Skeletal muscle tissue (tissue), 4 donors: ENCODE measurements around the gene KIFC3. TPM values are rescaled to one million over a fixed set of nuclear protein-coding genes. Genes with fewer than 3 reads are reported as not detected.
"Not testable (repeated sequence)": the region's sequence is repeated elsewhere in the genome, so short reads cannot be mapped to it uniquely, and the experiment has no call there.

Experiments used
- H3K27ac ChIP-seq: one replicate; pipeline ENCODE4 v1.7.0; 2013; ENCODE audit warnings: mild to moderate bottlenecking, low read depth, low read length, inconsistent platforms
- H3K27me3 ChIP-seq, 3 donors: one replicate each; pipeline ENCODE4 v1.7.0; 2013; ENCODE audit warnings: low read length in 3 of 3; ENCODE audit not compliant: control insufficient read depth in 3 of 3, insufficient read depth in 3 of 3
- H3K36me3 ChIP-seq, 3 donors: one replicate each; pipeline ENCODE4 v1.7.0; 2013; ENCODE audit warnings: low read length in 3 of 3; ENCODE audit not compliant: control insufficient read depth in 3 of 3, insufficient read depth in 3 of 3
- H3K4me1 ChIP-seq, 3 donors: one replicate each; pipeline ENCODE4 v1.7.0; 2013; ENCODE audit warnings: low read length in 3 of 3, mild to moderate bottlenecking in 3 of 3; ENCODE audit not compliant: control insufficient read depth in 3 of 3, insufficient read depth in 3 of 3
- H3K4me3 ChIP-seq, 3 donors: one replicate each; pipeline ENCODE4 v1.7.0; 2013; ENCODE audit warnings: low read length in 3 of 3
- H3K9ac ChIP-seq, 3 donors: one replicate each; pipeline ENCODE4 v1.7.0; 2013; ENCODE audit warnings: low read length in 3 of 3, mild to moderate bottlenecking in 3 of 3, moderate library complexity in 2 of 3, low read depth in 1 of 3
- H3K9me3 ChIP-seq, 3 donors: one replicate each; pipeline ENCODE4 v1.7.0; 2013; ENCODE audit warnings: low read length in 3 of 3; ENCODE audit not compliant: control insufficient read depth in 3 of 3
- total RNA-seq: library from RNA; depleted of rRNA; stranded (reverse); fragments of >200 nt; gene quantifications from one replicate; pipeline ENCODE4 v1.2.3, GENCODE V29; 2014
- donor health status: Osteomylitis.

KIFC3 gene
- total RNA-seq, 1 donor from 2014 or later = 9.9 TPM

GRCh38 chr16:57749101-57749692 is 53.1 kb downstream of the KIFC3 start:
- Histone ChIP-seq H3K9me3 (no peaks in the 10 kb centered on the region), H3K36me3 (peaks cover 13 to 19% (median 13%) of the 10 kb centered on the region in 3 donors), H3K9ac (no peak overlapping the region), H3K27me3 (no peaks in the 10 kb centered on the region), H3K4me1 (no peaks in the 10 kb centered on the region), H3K27ac (no peak overlapping the region), H3K4me3 (no peak overlapping the region)

GRCh38 chr16:57748596-57748995 is 53.7 kb downstream of the KIFC3 start:
- no peak overlapping the region for H3K27ac ChIP-seq
- H3K36me3 ChIP-seq = peaks cover 13 to 19% (median 15%) of the 10 kb centered on the region in 3 donors
- no peaks in the 10 kb centered on the region for H3K9me3 ChIP-seq
- no peaks in the 10 kb centered on the region for H3K27me3 ChIP-seq
- no peak overlapping the region for H3K9ac ChIP-seq
- no peaks in the 10 kb centered on the region for H3K4me1 ChIP-seq
- no peak overlapping the region for H3K4me3 ChIP-seq

- no peaks in the 10 kb centered on the region for H3K9me3 ChIP-seq
- no peak overlapping the region for H3K27ac ChIP-seq
- peaks cover 13 to 19% (median 15%) of the 10 kb centered on the region in 3 donors for H3K36me3 ChIP-seq
- no peak overlapping the region for H3K9ac ChIP-seq
- no peaks in the 10 kb centered on the region for H3K4me1 ChIP-seq
- no peak overlapping the region for H3K4me3 ChIP-seq
- no peaks in the 10 kb centered on the region for H3K27me3 ChIP-seq
Measured at GRCh38 chr16:57747996-57748395, 54.3 kb downstream of the KIFC3 start.

GRCh38 chr16:57747496-57747895 is 54.8 kb downstream of the KIFC3 start:
- Histone ChIP-seq H3K27ac (no peak overlapping the region), H3K9ac (no peak overlapping the region), H3K36me3 (peaks cover 13 to 19% (median 15%) of the 10 kb centered on the region in 3 donors), H3K4me1 (no peaks in the 10 kb centered on the region), H3K27me3 (no peaks in the 10 kb centered on the region), H3K9me3 (no peaks in the 10 kb centered on the region), H3K4me3 (no peak overlapping the region)

GRCh38 chr16:57747091-57747490 is 55.2 kb downstream of the KIFC3 start:
- H3K4me3 ChIP-seq = no peak overlapping the region
- H3K27ac ChIP-seq = no peak overlapping the region
- H3K27me3 ChIP-seq = no peaks in the 10 kb centered on the region
- H3K9ac ChIP-seq = no peak overlapping the region
- H3K36me3 ChIP-seq = peaks cover 11 to 19% (median 12%) of the 10 kb centered on the region in 3 donors
- no peaks in the 10 kb centered on the region for H3K9me3 ChIP-seq
- H3K4me1 ChIP-seq = no peaks in the 10 kb centered on the region

- not testable (repeated sequence) for H3K4me1 ChIP-seq, H3K27me3 ChIP-seq, H3K27ac ChIP-seq, H3K4me3 ChIP-seq, H3K9ac ChIP-seq, H3K9me3 ChIP-seq
- peaks cover 5 to 11% (median 7%) of the 10 kb centered on the region in 3 donors for H3K36me3 ChIP-seq
Measured at GRCh38 chr16:57746316-57746715, 56.0 kb downstream of the KIFC3 start.

GRCh38 chr16:57745768-57746167 is 56.5 kb downstream of the KIFC3 start:
- no peak overlapping the region for H3K9ac ChIP-seq
- H3K9me3 ChIP-seq = no peaks in the 10 kb centered on the region
- H3K27ac ChIP-seq = no peak overlapping the region
- no peak overlapping the region for H3K4me3 ChIP-seq
- H3K4me1 ChIP-seq = no peaks in the 10 kb centered on the region
- H3K36me3 ChIP-seq = peaks cover 5 to 7% (median 5%) of the 10 kb centered on the region in 3 donors
- H3K27me3 ChIP-seq = no peaks in the 10 kb centered on the region

GRCh38 chr16:57744642-57744903 is 57.7 kb downstream of the KIFC3 start:
- H3K4me1 ChIP-seq = no peaks in the 10 kb centered on the region
- H3K4me3 ChIP-seq = no peak overlapping the region
- no peak overlapping the region for H3K9ac ChIP-seq
- H3K36me3 ChIP-seq = peaks cover 4 to 5% (median 5%) of the 10 kb centered on the region in 3 donors
- H3K27me3 ChIP-seq = no peaks in the 10 kb centered on the region
- H3K9me3 ChIP-seq = no peaks in the 10 kb centered on the region
- H3K27ac ChIP-seq = no peak overlapping the region

- Histone ChIP-seq H3K27me3 (no peaks in the 10 kb centered on the region), H3K4me3 (no peak overlapping the region), H3K36me3 (peaks cover 4 to 7% (median 5%) of the 10 kb centered on the region in 3 donors), H3K27ac (no peak overlapping the region), H3K4me1 (no peaks in the 10 kb centered on the region), H3K9me3 (no peaks in the 10 kb centered on the region), H3K9ac (no peak overlapping the region)
Measured at GRCh38 chr16:57743886-57744641, 58.2 kb downstream of the KIFC3 start.

- H3K27ac ChIP-seq = no peak overlapping the region
- H3K4me1 ChIP-seq = no peaks in the 10 kb centered on the region
- H3K27me3 ChIP-seq = no peaks in the 10 kb centered on the region
- H3K4me3 ChIP-seq = no peak overlapping the region
- H3K9ac ChIP-seq = no peak overlapping the region
- H3K36me3 ChIP-seq = peaks cover 4 to 8% (median 5%) of the 10 kb centered on the region in 3 donors
- no peaks in the 10 kb centered on the region for H3K9me3 ChIP-seq
Measured at GRCh38 chr16:57743458-57743857, 58.8 kb downstream of the KIFC3 start.
